ENCODE results near the gene RPL13. TPM values are rescaled to one million over a fixed set of nuclear protein-coding genes. Genes with fewer than 3 reads are reported as not detected.

RPL13 gene
- total and polyA plus RNA-seq, 2 of the 4 experiments (the other 2 are of a cell fraction): 2,098 to 3,527 TPM

DNA sequence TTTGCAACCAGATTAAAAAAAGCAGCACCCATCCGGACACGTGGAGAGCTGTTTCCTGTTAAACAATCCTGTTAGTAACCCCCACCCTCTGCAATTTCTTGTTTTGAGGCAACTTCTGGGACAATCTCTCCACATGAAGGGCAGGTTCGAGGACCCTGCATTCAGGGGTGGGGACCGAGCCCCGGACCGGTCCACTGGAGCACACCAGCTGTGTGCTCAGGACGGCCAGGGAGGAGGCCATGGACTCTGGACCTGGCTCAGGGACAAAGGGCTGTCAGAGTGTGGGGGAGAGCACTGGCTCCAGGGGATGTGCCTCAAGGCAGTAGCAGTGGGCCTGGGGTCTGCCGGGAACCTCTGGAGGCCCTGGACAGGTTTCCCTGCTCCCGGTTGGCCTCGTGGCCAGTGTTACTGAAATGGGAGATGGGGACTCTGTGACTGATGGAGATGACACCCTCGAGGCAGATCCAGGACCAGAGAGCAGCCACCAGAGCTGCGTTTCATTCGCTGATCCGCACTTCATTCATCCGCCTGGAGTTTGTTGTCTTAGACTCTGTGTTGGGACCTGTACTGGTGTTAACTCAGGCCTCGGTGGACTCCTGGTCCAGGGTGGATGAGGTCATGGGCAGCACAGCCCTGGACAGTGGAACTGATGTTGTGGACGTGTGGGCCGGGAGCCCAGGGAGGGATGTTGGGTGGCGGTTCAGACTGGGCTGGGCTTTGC, 12.2 kb downstream of the RPL13 start (continued):
- TF ChIP-seq, protein P1, sequence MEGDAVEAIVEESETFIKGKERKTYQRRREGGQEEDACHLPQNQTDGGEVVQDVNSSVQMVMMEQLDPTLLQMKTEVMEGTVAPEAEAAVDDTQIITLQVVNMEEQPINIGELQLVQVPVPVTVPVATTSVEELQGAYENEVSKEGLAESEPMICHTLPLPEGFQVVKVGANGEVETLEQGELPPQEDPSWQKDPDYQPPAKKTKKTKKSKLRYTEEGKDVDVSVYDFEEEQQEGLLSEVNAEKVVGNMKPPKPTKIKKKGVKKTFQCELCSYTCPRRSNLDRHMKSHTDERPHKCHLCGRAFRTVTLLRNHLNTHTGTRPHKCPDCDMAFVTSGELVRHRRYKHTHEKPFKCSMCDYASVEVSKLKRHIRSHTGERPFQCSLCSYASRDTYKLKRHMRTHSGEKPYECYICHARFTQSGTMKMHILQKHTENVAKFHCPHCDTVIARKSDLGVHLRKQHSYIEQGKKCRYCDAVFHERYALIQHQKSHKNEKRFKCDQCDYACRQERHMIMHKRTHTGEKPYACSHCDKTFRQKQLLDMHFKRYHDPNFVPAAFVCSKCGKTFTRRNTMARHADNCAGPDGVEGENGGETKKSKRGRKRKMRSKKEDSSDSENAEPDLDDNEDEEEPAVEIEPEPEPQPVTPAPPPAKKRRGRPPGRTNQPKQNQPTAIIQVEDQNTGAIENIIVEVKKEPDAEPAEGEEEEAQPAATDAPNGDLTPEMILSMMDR (conservative IDR thresholded peaks at IDR 0.05; ENCODE audit: low read depth, low read length): no peak

All from IMR-90 (cell line).